H7 (cell line): ENCODE measurements around the gene GSTA5. TPM values are rescaled to one million over a fixed set of nuclear protein-coding genes. Genes with fewer than 3 reads are reported as not detected.
"Not testable (repeated sequence)": the region's sequence is repeated elsewhere in the genome, so short reads cannot be mapped to it uniquely, and the experiment has no call there.

ENCODE experiments used
- DNase-seq: peaks from one replicate; pipeline ENCODE4 v3.0.0; 2012
- H3K27me3 ChIP-seq: 2 replicates; pipeline ENCODE4 v1.6.0; 2011; ENCODE audit warnings: mild to moderate bottlenecking, low read length; ENCODE audit not compliant: control insufficient read depth, insufficient read depth
- H3K36me3 ChIP-seq: replicated peaks from 2 replicates; pipeline ENCODE4 v1.5.1; 2011; ENCODE audit warnings: low read length; ENCODE audit not compliant: control insufficient read depth, insufficient read depth
- H3K4me3 ChIP-seq: 2 replicates; pipeline ENCODE4 v1.5.1; 2011; ENCODE audit warnings: low read depth, mild to moderate bottlenecking, control low read depth, low read length, moderate library complexity; ENCODE audit not compliant: insufficient read depth
- total RNA-seq: library from RNA; depleted of rRNA; stranded (reverse); fragments of >200 nt; shearing (Covaris generic); gene quantifications from 2 replicates; pipeline ENCODE4 v1.2.3, GENCODE V29; 2014; rRNA removed

GSTA5 gene
- not detected in 2 replicates for total RNA-seq

- Histone ChIP-seq H3K4me3 (no peak within 1 kb of the TSS), H3K36me3 (no peaks in the 10 kb centered on the region), H3K27me3 (no peaks in the 10 kb centered on the region)
- no peak for DNase-seq
Measured at GRCh38 chr6:52840763-52841585, at the start of gene GSTA5. TSS of gene GSTA5 (minus strand) at chr6:52840813.

GRCh38 chr6:52890018-52890417, 49.4 kb upstream of the GSTA5 start:
- DNase-seq: no peak
- no peaks in the 10 kb centered on the region for H3K36me3 ChIP-seq
- no peaks in the 10 kb centered on the region for H3K27me3 ChIP-seq
- no peak overlapping the region for H3K4me3 ChIP-seq

DNA sequence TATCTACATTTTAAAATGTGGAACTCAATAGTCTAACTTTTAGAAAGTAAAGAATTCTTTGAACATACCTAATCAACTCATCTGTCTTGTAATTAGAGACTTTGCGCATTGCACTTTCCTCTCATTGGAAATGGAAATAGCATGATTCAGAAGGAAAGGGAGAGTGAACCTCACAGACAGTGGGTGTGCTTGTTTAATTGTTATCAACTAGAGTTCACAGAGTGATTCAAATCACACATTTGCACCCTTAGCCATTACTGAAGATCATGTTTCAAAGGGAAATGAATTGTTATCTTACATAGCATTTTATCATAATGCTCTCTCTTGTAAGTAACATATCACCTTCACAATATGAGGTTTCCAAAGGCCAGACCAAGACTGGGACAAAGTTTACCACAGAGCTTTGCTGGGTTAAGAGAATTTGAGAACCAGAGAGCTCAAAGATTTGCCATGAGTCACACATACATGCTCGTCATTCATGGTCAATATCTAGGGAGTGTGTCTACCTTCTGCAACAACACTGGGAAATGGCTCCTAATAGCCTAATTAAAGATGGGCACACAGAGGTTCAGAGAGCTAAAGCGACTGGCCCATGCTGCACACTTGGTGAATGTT, 47.4 kb upstream of the GSTA5 start:
- no peaks in the 10 kb centered on the region for H3K36me3 ChIP-seq
- no peaks in the 10 kb centered on the region for H3K27me3 ChIP-seq
- no peak for DNase-seq
- no peak overlapping the region for H3K4me3 ChIP-seq

DNA sequence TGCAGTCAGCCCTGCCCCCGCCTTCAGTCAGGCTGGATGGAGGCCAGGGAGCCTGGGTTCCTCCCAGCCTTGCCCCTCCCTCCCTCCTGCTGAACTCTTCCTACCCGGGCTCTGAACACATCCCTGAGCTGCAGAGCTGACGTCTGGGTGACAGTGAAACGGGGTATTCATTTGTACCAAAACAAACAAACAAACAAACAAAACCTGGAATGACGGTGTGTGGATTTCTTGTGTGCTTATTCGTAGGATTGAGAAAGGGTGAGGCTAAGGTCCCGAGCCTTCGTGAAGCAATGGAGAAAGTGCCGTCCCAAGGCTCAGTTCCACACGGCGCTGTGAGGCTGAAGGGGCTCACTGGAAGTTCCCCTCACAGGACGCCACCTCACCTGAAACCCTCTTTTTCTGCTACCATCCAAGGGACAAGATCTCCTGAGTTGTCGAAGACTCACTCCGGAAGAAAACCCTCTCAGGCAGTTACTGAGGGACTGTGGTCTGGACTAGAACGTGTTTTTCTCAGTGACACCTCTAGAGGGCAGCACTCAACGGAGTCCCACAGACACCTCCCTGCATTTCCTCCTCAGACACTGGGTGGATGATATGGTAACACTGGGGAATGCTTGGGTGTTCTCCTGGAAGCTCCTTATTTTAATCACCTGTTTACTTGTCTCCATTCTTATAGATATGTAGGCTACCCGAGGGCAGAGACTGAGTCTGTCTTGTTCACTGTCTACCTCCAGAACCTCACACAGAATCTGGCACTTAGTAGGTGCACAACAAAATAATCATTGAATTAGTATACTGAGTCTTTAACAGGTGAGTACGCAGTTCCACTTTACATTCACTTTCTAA, 41.6 kb upstream of the GSTA5 start:
- peak; percentile 79 for DNase-seq
- Histone ChIP-seq H3K4me3 (peak overlapping the region; percentile 46), H3K27me3 (no peaks in the 10 kb centered on the region; the same call in 1 of the 2 replicates), H3K36me3 (no peaks in the 10 kb centered on the region)

DNA sequence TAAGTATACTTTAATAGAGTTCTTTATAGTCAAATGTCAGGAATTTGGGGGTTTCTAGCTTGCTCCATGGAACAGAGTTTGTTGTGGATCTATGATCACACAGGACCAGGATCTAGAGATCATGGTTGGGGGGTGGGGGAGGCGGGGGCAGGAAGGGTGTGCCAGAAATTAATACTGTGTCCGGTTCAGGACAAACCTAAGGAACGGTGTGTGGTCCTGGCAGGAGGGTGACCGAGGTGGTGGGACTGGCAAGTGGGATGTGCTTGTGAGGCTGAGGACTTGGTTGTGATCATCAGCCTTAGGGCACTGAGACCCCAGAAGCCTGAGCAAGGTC, 41.0 kb upstream of the GSTA5 start:
- Histone ChIP-seq H3K4me3 (no peak overlapping the region), H3K27me3 (no peaks in the 10 kb centered on the region; the same call in 1 of the 2 replicates), H3K36me3 (no peaks in the 10 kb centered on the region)
- no peak for DNase-seq

- H3K4me3 ChIP-seq: no peak overlapping the region
- no peak for DNase-seq
- no peaks in the 10 kb centered on the region; the same call in 1 of the 2 replicates for H3K27me3 ChIP-seq
- H3K36me3 ChIP-seq: no peaks in the 10 kb centered on the region
Measured at GRCh38 chr6:52877786-52878185, 37.2 kb upstream of the GSTA5 start.

DNA sequence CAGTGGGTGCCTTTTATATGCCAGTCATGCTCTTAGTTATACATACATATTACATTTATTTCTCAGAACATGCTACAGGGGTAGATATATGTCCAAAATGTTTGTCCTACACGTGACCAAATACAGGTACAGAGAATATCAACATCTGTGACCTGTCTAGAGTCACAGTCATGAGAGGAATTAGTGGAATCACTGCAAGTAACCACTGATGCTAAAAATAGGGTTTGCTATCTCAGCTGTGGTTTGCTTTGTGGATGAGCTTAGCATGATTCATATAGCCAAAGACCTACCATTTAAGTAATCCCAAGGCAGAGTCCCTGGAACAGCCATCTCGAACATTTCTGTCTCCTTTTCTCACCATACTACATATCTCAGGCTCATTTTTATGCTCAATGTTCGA, 36.6 kb upstream of the GSTA5 start:
- Histone ChIP-seq H3K4me3 (no peak overlapping the region), H3K27me3 (no peaks in the 10 kb centered on the region; the same call in 1 of the 2 replicates), H3K36me3 (no peaks in the 10 kb centered on the region)
- no peak for DNase-seq

GRCh38 chr6:52876056-52876787, 35.6 kb upstream of the GSTA5 start:
- no peak for DNase-seq
- H3K27me3 ChIP-seq: no peaks in the 10 kb centered on the region; the same call in 1 of the 2 replicates
- H3K4me3 ChIP-seq: no peak overlapping the region
- no peaks in the 10 kb centered on the region for H3K36me3 ChIP-seq

- H3K36me3 ChIP-seq: no peaks in the 10 kb centered on the region
- H3K27me3 ChIP-seq: no peaks in the 10 kb centered on the region
- no peak for DNase-seq
- no peak overlapping the region for H3K4me3 ChIP-seq
Measured at GRCh38 chr6:52872031-52872430, 31.4 kb upstream of the GSTA5 start.

- H3K4me3 ChIP-seq: no peak overlapping the region
- H3K36me3 ChIP-seq: no peaks in the 10 kb centered on the region
- DNase-seq: no peak
- no peaks in the 10 kb centered on the region for H3K27me3 ChIP-seq
Measured at GRCh38 chr6:52871621-52872020, 31.0 kb upstream of the GSTA5 start.

DNA sequence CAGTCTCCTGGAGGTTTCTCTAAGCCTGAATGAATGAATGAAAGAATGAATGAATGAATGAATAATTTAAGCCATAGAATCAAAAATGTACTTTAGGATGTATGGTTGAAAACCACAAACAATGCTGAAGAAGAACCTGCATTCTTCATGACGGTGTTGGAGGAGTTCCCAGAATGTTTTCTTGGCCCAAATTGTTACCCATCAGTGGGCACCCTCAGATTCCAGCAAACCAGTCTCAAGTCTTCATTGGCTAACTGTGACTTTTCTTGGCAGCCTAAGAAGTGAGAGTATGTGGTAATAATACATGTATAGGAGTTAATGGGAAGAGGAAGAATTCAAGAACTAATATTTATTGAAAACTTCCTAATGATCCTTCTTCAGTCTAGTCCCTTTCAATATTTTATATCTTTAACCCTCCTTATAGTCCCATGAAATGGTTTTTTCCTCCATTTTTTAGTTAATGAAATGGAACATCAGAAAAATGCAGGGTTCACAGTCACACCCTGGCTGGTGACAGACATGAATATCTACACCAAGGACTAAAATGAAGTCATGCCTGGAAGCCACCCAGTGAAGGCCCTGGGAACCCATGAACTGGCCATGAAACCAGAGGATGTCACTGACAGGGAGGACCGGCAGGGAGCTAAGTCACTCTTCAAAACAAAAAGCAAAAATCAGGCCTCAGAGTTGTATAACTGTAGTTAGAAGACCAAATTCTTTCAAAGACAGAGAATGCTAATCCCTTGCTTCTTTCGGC, 29.9 kb upstream of the GSTA5 start:
- not testable (repeated sequence) for H3K4me3 ChIP-seq, H3K27me3 ChIP-seq, H3K36me3 ChIP-seq, DNase-seq

- H3K27me3 ChIP-seq, H3K4me3 ChIP-seq, H3K36me3 ChIP-seq, DNase-seq: not testable (repeated sequence)
Measured at GRCh38 chr6:52868899-52869298, 28.3 kb upstream of the GSTA5 start.

DNA sequence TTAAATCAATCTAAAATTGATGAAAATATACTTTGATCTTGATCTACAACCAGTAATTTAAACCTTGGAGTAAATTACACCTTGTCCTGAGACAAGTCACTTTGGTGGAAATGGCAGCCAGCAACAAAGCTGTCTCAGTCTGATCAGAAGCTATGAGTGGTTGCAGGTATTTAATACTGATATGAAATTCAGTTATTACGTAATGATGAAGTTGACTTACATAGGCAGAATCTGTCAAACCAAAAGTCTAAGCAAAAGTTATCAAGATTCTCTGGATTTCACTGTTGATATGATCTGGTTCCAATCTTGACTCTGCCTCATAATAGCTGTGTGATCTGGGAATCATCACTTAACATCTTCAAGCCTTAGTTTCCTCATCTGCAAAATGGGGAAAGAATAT, 27.6 kb upstream of the GSTA5 start:
- Histone ChIP-seq H3K36me3 (no peaks in the 10 kb centered on the region), H3K27me3 (no peaks in the 10 kb centered on the region), H3K4me3 (no peak overlapping the region)
- no peak for DNase-seq

DNA sequence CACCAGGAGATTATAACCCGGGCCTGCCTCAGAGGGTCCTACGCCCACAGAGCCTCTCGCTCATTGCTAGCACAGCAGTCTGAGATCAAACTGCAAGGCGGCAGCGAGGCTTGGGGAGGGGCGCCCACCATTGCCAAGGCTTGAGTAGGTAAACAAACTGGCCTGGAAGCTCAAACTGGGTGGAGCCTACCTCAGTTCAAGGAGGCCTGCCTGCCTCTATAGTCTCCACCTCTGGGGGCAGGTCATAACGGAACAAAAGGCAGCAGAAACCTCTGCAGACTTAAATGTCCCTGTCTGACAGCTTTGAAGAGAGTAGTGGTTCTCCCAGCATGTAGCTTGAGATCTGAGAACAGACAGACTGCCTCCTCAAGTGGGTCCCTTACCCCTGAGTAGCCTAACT, 20.5 kb upstream of the GSTA5 start:
- DNase-seq, H3K4me3 ChIP-seq, H3K27me3 ChIP-seq, H3K36me3 ChIP-seq: not testable (repeated sequence)
